GM12801 (cell line): ENCODE data around the gene AGBL1.

Experiments
- TF ChIP-seq, protein P1 (sequence below): IDR thresholded peaks from one replicate; pipeline ENCODE4 v1.5.1; 2011; ENCODE audit warnings: control low read depth; ENCODE audit not compliant: insufficient read length; ENCODE audit errors: extremely low read depth

The AGBL1 gene

DNA sequence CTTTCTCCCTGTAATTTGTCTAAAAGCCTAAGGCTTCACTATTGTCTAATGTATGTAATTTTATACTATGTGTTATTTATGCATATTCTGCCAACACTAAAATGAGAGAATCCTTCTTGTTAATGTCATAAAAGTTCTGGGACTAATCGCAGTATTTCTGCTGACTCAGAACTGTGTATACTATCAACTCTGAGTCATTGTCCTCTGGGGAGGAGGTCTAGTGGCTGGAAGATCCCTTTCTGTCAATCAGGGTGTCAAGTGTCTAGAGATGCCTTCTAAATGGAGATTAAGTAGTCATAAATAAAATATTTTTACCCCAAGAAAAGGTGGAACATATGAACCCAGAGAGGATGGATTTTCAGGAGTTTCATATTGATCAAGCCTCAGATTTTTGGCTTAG is 473.4 kb downstream of the AGBL1 start:
- TF ChIP-seq, protein P1, sequence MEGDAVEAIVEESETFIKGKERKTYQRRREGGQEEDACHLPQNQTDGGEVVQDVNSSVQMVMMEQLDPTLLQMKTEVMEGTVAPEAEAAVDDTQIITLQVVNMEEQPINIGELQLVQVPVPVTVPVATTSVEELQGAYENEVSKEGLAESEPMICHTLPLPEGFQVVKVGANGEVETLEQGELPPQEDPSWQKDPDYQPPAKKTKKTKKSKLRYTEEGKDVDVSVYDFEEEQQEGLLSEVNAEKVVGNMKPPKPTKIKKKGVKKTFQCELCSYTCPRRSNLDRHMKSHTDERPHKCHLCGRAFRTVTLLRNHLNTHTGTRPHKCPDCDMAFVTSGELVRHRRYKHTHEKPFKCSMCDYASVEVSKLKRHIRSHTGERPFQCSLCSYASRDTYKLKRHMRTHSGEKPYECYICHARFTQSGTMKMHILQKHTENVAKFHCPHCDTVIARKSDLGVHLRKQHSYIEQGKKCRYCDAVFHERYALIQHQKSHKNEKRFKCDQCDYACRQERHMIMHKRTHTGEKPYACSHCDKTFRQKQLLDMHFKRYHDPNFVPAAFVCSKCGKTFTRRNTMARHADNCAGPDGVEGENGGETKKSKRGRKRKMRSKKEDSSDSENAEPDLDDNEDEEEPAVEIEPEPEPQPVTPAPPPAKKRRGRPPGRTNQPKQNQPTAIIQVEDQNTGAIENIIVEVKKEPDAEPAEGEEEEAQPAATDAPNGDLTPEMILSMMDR: no peak

DNA sequence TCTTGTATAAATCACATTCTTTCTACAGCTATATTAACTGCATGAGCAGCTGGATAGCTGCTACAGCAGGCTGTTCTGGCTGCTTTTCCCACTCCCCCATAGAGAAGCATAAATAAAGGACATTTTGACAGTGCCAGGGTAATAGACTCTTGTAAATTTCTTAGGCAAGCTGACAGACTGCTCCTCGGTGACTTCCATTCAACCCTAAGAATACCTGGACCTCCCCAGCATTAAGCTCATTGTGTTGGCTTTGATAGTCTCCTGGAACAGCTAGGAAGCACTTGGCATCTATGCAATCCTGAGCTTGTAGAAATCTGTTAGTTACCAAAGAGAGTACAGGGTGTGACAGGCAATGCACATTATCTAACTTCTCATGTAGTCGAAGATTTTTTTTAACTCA is 475.4 kb downstream of the AGBL1 start:
- TF ChIP-seq, protein P1: no peak

DNA sequence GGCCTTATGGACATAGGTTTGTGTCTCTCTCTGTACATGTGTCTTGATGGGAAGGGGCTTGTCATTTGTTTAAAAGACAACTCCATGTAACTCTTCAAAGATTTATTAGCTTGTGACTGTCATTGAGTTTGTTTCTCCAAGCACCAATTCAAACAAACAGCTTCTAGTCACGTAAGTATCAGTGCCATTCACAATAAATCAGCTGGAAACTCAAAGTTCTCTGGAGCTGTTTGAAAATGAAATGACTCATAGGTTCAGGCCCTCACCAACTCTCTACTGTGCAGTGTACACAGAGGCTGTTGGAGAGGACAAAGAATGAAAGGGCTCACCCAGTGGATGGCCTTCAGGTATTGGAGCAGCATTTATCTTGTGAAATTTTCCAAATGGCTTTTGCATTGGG is 476.3 kb downstream of the AGBL1 start:
- TF ChIP-seq, protein P1: no peak

DNA sequence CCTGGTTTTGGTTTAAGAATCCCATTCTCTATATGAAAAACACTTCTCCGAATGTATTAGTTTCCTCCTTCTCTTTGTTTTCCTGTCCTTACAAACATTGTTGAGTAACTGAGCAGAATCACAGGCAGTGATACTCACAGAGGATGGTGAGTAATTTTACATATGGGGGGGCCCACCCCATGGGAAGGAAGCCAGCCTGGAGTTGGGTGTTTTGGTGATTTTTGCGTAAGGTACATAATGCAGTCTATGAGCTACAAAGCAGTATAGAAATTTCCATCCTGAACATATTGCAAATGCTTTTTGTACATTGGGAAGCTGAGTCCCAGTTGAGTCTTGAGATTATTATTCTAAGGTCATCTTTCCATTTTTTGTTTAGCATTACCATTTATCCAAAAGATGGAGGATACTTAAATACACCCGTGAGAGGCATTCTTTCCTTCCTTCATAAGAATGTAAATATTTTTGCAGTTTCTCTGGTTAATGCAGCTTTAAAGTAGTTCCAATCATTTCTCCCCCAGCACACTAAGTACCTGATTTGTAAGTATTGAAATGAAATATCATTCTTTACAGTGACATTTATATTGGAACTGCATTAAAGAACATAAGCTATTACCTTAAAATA is 476.8 kb downstream of the AGBL1 start:
- TF ChIP-seq, protein P1: no peak

DNA sequence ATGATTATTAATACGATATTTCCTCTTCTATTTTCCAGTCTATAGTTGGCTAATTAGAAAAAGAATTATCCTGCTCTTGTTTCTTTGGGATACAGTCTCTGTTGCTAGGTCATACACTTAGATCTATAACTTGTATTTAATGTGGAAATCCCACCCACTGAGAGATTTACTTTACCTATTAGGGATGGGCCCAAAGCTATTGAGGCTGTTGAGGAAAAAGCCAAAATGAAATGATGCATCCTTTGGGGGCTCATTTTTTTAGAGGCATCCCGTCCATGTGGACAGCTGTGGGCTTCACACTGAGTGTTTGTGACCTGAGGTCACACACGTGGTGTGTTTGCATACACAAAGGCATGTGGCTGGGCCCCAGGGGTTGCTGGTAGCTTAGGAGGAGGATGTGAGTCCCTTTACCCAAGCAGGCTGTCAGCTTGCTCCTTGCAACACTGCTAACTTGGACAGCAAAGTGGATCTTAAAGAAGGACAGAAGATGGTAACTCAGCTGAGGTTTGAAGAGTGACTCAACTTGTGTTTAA is 477.4 kb downstream of the AGBL1 start:
- TF ChIP-seq, protein P1: no peak

DNA sequence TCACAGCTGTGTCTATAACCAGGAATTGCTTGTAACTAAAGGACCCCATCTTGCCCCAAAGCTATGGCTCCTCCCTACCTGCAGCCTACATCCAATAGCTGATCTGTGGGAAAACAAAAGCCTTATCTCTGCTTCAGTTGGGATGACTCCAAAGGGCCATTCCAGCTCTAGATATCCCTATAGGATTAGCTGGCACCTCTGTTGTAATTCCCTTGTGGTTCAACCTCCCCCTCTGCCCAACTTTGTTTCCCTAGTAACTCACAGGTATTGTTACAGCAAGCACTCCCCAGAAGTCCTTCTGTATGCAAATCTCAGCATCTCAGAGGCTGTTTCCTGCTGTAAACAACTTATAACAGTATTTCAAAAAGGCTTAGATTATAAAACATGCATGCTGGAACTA is 478.6 kb downstream of the AGBL1 start:
- TF ChIP-seq, protein P1: no peak

DNA sequence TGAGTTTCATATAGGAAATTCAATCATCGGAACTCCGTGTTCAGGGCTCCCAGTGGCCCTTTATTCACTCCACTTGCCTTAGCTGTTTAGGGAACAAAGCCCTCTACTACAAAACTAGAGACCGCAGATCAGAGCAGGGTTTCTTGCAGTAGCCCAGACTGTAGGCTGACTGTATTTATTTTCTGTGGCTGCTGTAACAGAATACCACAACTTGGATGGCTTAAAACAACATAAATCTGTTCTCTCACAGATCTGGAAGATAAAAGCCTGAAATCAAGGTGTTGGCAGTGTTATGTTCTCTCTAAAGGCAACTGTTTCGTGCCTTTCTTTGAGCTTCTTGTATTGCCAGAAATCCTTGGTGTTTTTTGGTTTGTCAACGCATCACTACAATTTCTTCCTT is 479.0 kb downstream of the AGBL1 start:
- TF ChIP-seq, protein P1: no peak

DNA sequence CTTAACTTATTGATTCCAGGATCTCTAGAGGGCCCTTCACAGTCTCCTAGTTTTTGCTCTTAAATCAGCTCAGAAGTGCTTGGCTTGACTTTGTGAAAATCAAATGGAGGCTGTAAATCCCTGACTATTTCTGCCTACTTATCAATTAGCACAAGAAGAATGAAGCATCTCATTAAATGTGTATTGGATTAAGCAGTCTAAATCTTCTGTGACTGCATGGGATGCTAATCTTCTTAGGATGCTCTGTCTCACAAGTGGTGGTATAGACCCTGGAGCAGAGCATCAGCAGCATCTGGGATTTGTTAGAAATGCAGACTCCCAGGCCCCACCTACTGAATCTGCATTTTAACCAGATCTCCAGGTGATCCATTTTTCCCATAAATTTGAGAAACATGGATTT is 488.7 kb downstream of the AGBL1 start:
- TF ChIP-seq, protein P1: no peak
